ENCODE data around the gene MAVS.
"Not testable (repeated sequence)": the region's sequence is repeated elsewhere in the genome, so short reads cannot be mapped to it uniquely, and the experiment has no call there.

- not testable (repeated sequence) for TF ChIP-seq CTCF (IDR thresholded peaks at IDR 0.05; ENCODE audit: insufficient read depth, low read length); SPI1 (IDR thresholded peaks at IDR 0.05; ENCODE audit: borderline replicate concordance, low read depth); REST (IDR thresholded peaks at IDR 0.05; ENCODE audit: insufficient replicate concordance, low read depth); GABPA (IDR thresholded peaks at IDR 0.05; ENCODE audit: low read depth)
These were observed 6.4 kb upstream of the MAVS start for GRCh38 chr20:3840201-3840600.
